Measurements from ENCODE around the gene MC5R. TPM values are rescaled to one million over a fixed set of nuclear protein-coding genes. Genes with fewer than 3 reads are reported as not detected.

Gene MC5R
- total RNA-seq, result not detected

- Mint-ChIP-seq H3K4me1 (ENCODE audit: low read depth) (peaks cover 2% of the 10 kb centered on the region), H3K36me3 (ENCODE audit: insufficient read depth) (no peaks in the 10 kb centered on the region), H3K9me3 (no peaks in the 10 kb centered on the region), H3K27me3 (ENCODE audit: low read depth) (peaks cover 29% of the 10 kb centered on the region), H3K4me3 (peak within 1 kb of the TSS; percentile 55)
- ATAC-seq, result peak; percentile 91 to 94
- peak; percentile 68 for DNase-seq
Measured at GRCh38 chr18:13823707-13824395, at the start of gene MC5R. MC5R (plus strand) TSS chr18:13824149; CDS start chr18:13825766, 1,617 bp downstream.

GRCh38 chr18:13775058-13775457, 48.9 kb upstream of the MC5R start:
- Mint-ChIP-seq H3K4me1 (ENCODE audit: low read depth) (no peaks in the 10 kb centered on the region), H3K27me3 (ENCODE audit: low read depth) (peaks cover 13% of the 10 kb centered on the region), H3K4me3 (no peak overlapping the region), H3K9me3 (peaks cover 18% of the 10 kb centered on the region), H3K36me3 (ENCODE audit: insufficient read depth) (no peaks in the 10 kb centered on the region)
- DNase-seq (no peak), ATAC-seq (no peak)

DNA sequence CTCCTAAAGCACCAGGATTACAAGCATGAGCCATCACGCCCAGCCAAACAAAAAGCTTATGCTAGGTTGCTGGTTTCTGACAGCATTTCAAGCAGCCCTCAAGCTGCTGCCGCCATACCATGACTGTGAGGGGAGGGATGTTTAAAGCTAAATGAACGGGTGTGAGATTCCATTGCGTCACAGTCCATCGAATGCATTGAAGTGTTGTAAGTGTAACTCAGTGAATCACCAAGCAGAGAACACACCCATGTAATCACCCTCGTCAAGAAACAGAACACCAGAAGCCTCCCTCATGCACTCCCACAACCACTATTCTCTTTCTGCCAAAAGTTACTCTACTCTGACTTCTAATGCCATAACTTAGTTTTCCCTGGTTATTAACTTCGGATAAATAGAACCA, 32.8 kb upstream of the MC5R start:
- H3K9me3 Mint-ChIP-seq, result peaks cover 7% of the 10 kb centered on the region
- no peak overlapping the region for H3K4me3 Mint-ChIP-seq
- no peak for ATAC-seq
- DNase-seq, result no peak
- H3K4me1 Mint-ChIP-seq (ENCODE audit: low read depth), result no peaks in the 10 kb centered on the region
- peaks cover 10% of the 10 kb centered on the region for H3K27me3 Mint-ChIP-seq (ENCODE audit: low read depth)
- H3K36me3 Mint-ChIP-seq (ENCODE audit: insufficient read depth), result no peaks in the 10 kb centered on the region

- no peak for ATAC-seq
- DNase-seq, result no peak
- H3K27me3 Mint-ChIP-seq (ENCODE audit: low read depth), result peaks cover 30% of the 10 kb centered on the region
- H3K4me1 Mint-ChIP-seq (ENCODE audit: low read depth), result no peaks in the 10 kb centered on the region
- H3K9me3 Mint-ChIP-seq, result no peaks in the 10 kb centered on the region
- no peak overlapping the region for H3K4me3 Mint-ChIP-seq
- H3K36me3 Mint-ChIP-seq (ENCODE audit: insufficient read depth), result no peaks in the 10 kb centered on the region
Measured at GRCh38 chr18:13793819-13794218, 30.1 kb upstream of the MC5R start.

DNA sequence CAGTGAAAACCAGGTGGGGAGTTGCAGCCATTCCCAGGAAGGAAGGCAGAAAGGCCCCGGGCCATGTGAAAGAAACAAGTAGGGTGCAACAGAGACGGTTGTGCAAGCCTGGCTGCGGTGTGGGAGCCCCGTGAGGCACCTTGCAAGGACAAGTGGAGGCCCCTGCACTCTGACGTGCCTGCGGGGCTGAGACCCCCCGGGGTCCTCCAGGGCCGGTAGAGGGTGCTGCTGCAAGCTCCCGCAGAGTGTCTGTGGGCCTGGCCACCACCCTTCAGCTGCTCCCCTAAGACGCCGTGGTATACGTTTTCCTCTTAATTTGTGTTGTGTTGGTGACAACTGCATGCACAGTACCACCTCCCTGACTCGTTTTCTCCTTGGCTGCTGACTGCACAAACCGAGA, 27.4 kb upstream of the MC5R start:
- no peak overlapping the region for H3K4me3 Mint-ChIP-seq
- H3K36me3 Mint-ChIP-seq (ENCODE audit: insufficient read depth), result no peaks in the 10 kb centered on the region
- peaks cover 46% of the 10 kb centered on the region for H3K27me3 Mint-ChIP-seq (ENCODE audit: low read depth)
- H3K9me3 Mint-ChIP-seq, result no peaks in the 10 kb centered on the region
- DNase-seq (no peak), ATAC-seq (no peak)
- peaks cover 5% of the 10 kb centered on the region for H3K4me1 Mint-ChIP-seq (ENCODE audit: low read depth)

DNA sequence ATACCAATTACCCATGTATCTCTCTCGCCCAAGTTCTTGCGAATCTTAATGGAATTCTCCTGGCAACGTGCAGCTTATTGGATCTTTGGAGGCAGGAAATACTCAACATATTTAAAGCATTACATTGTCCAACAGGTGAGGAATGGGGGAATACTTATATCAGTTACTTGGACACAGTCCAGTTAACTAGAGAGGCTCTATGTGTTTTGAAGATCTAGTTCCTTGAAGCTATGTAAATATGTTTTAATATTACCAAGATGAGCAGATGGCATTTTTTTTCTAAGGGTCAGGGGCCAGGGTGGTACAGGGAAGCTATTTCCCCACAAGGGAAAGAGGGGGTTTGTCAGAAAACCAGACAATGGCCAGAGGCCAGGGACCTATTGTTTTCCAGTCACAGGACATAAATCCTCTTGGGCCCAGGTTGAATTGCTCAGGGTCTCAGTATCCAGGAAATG, 26.8 kb upstream of the MC5R start:
- no peak for ATAC-seq
- Mint-ChIP-seq H3K4me3 (no peak overlapping the region), H3K9me3 (no peaks in the 10 kb centered on the region)

DNA sequence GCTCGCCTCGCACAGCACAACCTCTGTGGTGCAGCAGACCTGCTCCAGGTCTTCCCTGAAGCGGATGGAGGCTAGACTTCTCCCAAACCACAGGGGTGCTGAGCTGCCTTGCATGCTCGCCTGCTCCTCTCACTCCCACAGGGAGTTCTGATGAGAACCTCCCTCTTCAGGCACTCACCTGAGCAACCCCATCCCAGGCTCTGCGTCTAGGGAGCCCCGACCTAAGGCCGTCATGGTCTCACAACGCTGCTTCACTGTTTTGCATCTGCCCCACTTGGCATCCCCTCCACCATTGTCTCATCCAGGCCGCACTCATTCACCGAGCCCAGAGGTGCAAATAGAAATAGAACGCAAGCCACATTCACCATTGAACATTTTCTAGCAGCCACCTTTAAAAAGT, 24.6 kb upstream of the MC5R start:
- no peak for DNase-seq
- Mint-ChIP-seq H3K4me1 (ENCODE audit: low read depth) (peaks cover 5% of the 10 kb centered on the region), H3K27me3 (ENCODE audit: low read depth) (peaks cover 65% of the 10 kb centered on the region), H3K9me3 (no peaks in the 10 kb centered on the region), H3K36me3 (ENCODE audit: insufficient read depth) (no peaks in the 10 kb centered on the region), H3K4me3 (no peak overlapping the region)
- ATAC-seq, result no peak

More for the DNA sequence above, 26.8 kb upstream of the MC5R start:
- no peaks in the 10 kb centered on the region for H3K36me3 Mint-ChIP-seq (ENCODE audit: insufficient read depth)
- H3K4me1 Mint-ChIP-seq (ENCODE audit: low read depth), result peaks cover 5% of the 10 kb centered on the region
- DNase-seq, result no peak
- H3K27me3 Mint-ChIP-seq (ENCODE audit: low read depth), result peaks cover 51% of the 10 kb centered on the region

DNA sequence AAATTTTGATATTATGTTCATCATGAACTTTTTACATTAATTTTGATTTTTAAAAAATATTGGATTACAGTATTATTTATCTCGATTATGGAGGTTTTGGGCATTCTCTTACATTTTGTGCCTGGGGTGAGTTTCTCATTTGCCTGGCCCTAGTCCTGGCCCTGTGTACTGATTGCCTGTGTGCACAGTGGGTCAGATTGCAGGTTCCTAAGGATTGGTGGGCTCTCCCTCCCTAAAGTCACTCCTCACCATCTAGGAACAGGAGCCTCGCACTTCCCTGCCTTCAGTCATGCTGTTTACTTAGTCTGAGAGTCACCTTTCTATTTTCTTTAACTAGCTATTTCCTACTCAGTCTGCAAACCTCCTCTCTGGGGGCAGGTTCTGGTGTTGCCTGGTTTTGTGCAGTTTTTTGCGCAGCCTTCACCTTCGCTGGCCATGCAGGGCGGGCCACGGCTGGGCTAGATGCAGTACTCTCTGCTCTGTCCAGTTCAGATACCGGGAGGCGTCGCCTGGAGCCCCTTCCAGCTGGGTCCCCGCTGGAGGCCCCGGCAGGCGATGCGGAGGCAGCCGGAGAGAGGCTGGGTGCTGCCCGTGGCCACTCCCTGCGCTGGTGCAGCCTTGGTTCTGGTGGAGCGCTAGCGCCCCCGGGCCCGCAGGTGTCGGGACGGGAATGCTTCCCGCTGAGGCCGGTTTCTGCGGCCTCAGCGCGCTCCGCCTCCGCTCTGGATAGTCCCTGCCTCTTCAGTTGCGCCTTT, 23.3 kb upstream of the MC5R start:
- peak; percentile 70 to 77 for ATAC-seq
- no peaks in the 10 kb centered on the region for H3K36me3 Mint-ChIP-seq (ENCODE audit: insufficient read depth)
- H3K4me1 Mint-ChIP-seq (ENCODE audit: low read depth), result peaks cover 5% of the 10 kb centered on the region
- peak; percentile 13 for DNase-seq
- H3K4me3 Mint-ChIP-seq, result peak overlapping the region; percentile 43
- H3K9me3 Mint-ChIP-seq, result no peaks in the 10 kb centered on the region
- peaks cover 73% of the 10 kb centered on the region for H3K27me3 Mint-ChIP-seq (ENCODE audit: low read depth)

DNA sequence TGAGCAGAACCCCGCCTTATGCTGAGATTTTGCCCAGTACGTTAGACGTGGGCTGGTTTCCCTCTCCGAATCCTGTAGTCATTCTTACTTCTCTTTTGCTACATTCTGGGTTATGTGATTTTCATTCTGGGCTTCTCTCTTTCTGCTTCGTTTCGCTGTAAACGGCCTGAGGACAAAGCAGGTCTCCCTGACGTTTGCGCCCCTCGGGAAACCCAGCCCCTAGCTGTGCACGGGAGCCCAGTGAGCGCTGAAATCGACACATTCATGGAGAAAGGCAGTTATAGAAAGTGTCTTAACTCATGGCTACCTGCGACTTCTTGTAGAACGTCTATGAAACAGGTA, 22.7 kb upstream of the MC5R start:
- H3K27me3 Mint-ChIP-seq (ENCODE audit: low read depth), result peaks cover 71% of the 10 kb centered on the region

GRCh38 chr18:13804305-13804704, 19.6 kb upstream of the MC5R start:
- ATAC-seq (no peak), DNase-seq (no peak)
- peaks cover 46% of the 10 kb centered on the region for H3K27me3 Mint-ChIP-seq (ENCODE audit: low read depth)
- H3K4me3 Mint-ChIP-seq, result no peak overlapping the region
- no peaks in the 10 kb centered on the region for H3K36me3 Mint-ChIP-seq (ENCODE audit: insufficient read depth)
- H3K4me1 Mint-ChIP-seq (ENCODE audit: low read depth), result peaks cover 5% of the 10 kb centered on the region
- H3K9me3 Mint-ChIP-seq, result no peaks in the 10 kb centered on the region

More for the DNA sequence above, 22.7 kb upstream of the MC5R start:
- ATAC-seq (no peak), DNase-seq (no peak)
- H3K9me3 Mint-ChIP-seq, result no peaks in the 10 kb centered on the region
- peaks cover 5% of the 10 kb centered on the region for H3K4me1 Mint-ChIP-seq (ENCODE audit: low read depth)
- H3K4me3 Mint-ChIP-seq, result peak overlapping the region; percentile 43
- no peaks in the 10 kb centered on the region for H3K36me3 Mint-ChIP-seq (ENCODE audit: insufficient read depth)

- peaks cover 25% of the 10 kb centered on the region for H3K27me3 Mint-ChIP-seq (ENCODE audit: low read depth)
- no peaks in the 10 kb centered on the region for H3K36me3 Mint-ChIP-seq (ENCODE audit: insufficient read depth)
- no peaks in the 10 kb centered on the region for H3K4me1 Mint-ChIP-seq (ENCODE audit: low read depth)
- DNase-seq (no peak), ATAC-seq (no peak)
- H3K4me3 Mint-ChIP-seq, result no peak overlapping the region
- no peaks in the 10 kb centered on the region for H3K9me3 Mint-ChIP-seq
Measured at GRCh38 chr18:13808294-13809042, 15.5 kb upstream of the MC5R start.

- H3K9me3 Mint-ChIP-seq, result no peaks in the 10 kb centered on the region
- H3K27me3 Mint-ChIP-seq (ENCODE audit: low read depth), result peaks cover 23% of the 10 kb centered on the region
- no peaks in the 10 kb centered on the region for H3K4me1 Mint-ChIP-seq (ENCODE audit: low read depth)
- ATAC-seq, result no peak
- no peak for DNase-seq
- H3K36me3 Mint-ChIP-seq (ENCODE audit: insufficient read depth), result no peaks in the 10 kb centered on the region
- H3K4me3 Mint-ChIP-seq, result no peak overlapping the region
Measured at GRCh38 chr18:13809043-13809430, 14.9 kb upstream of the MC5R start.

DNA sequence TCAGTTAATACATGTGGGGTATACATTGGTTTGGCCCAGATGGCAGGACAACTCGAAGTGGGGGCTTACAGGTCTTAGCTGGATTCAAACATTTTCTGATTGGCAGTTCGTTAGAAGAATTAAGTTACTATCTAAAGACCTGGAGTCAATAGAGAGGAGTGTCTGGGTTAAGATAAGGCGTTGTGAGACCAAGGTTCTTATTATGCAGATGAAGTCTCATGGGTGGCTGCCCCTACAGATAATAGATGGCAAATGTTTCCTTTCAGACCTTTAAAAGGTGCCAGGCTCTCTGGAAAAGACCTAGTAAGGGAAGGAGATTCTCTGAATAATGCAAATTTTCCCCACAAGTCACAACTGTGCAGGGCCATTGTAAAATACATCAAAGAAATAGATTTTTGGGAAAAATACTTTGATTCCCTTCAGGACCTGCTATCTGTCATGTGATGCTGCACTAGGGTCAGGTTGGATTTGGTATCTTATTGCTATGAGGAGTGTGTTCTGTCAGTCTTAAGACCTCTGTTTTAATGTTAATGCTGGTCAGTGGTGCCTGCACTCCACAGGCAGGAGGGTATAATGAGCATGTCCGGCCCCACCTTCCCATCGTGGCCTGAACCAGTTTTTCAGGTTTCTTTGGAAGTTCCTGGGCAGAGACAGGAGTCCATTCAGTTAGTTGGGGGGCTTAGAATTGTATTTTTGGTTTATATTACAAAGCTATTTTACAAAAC, 14.3 kb upstream of the MC5R start:
- ATAC-seq (no peak), DNase-seq (no peak)
- Mint-ChIP-seq H3K9me3 (no peaks in the 10 kb centered on the region), H3K36me3 (ENCODE audit: insufficient read depth) (no peaks in the 10 kb centered on the region), H3K4me1 (ENCODE audit: low read depth) (no peaks in the 10 kb centered on the region), H3K4me3 (no peak overlapping the region), H3K27me3 (ENCODE audit: low read depth) (peaks cover 17% of the 10 kb centered on the region)

DNA sequence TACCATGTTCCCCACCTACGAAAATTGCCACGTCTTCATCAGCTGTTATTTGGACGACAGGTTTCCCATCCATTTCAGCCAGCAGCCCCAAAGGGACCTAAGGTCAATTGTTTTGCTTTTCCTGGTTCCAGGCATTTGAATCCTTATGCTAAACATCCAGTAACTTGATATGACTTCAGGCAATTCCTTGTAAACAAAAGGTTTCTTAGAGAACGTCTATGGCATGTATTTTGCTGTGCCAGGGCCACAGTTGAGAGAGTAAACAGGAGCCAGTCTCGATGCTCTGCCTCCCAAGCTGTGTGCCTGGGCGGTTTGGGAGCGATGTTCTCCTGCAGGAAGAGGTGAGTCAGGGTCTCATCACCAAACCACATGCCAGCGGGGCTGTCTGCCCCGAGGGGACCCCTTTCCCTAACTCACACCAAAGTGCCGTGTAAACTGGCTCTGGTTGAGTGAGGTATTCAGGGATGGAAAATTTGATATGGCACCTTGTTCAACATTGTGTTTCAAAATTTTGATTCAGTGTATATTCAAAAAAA, 12.9 kb upstream of the MC5R start:
- Mint-ChIP-seq H3K4me1 (ENCODE audit: low read depth) (no peaks in the 10 kb centered on the region), H3K27me3 (ENCODE audit: low read depth) (peaks cover 8% of the 10 kb centered on the region), H3K36me3 (ENCODE audit: insufficient read depth) (no peaks in the 10 kb centered on the region), H3K4me3 (no peak overlapping the region), H3K9me3 (no peaks in the 10 kb centered on the region)
- ATAC-seq, result no peak
- DNase-seq, result no peak
